ENCODE results near the gene PCDHB5. TPM values are rescaled to one million over a fixed set of nuclear protein-coding genes. Genes with fewer than 3 reads are reported as not detected.
"Not testable (repeated sequence)": the region's sequence is repeated elsewhere in the genome, so short reads cannot be mapped to it uniquely, and the experiment has no call there.

Gene PCDHB5
- total RNA-seq, 4 donors from 2014 or later: 0.49 to 4.9 (median 1.4) TPM; not detected in 1

DNA sequence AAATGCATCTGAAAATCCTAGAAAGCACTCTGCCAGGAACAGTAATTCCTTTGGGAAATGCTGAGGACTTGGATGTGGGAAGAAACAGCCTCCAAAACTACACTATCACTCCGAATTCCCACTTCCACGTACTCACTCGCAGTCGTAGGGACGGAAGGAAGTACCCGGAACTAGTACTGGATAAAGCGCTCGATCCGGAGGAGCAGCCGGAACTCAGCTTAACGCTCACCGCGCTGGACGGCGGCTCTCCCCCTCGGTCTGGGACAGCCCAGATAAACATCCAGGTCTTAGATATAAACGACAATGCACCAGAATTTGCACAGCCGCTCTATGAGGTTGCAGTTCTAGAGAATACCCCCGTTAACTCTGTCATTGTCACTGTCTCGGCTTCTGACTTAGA is 33.9 kb upstream of the PCDHB5 start:
- no peak overlapping the region for H3K4me3 ChIP-seq (ENCODE audit: low read depth, poor library complexity, severe bottlenecking)
- intact Hi-C loops (cut with DNase I; ENCODE audit: low total_unique reads): no loop called here
- TF ChIP-seq POLR2A (IDR thresholded peaks at IDR 0.05): no peak
- TF ChIP-seq, protein P1, sequence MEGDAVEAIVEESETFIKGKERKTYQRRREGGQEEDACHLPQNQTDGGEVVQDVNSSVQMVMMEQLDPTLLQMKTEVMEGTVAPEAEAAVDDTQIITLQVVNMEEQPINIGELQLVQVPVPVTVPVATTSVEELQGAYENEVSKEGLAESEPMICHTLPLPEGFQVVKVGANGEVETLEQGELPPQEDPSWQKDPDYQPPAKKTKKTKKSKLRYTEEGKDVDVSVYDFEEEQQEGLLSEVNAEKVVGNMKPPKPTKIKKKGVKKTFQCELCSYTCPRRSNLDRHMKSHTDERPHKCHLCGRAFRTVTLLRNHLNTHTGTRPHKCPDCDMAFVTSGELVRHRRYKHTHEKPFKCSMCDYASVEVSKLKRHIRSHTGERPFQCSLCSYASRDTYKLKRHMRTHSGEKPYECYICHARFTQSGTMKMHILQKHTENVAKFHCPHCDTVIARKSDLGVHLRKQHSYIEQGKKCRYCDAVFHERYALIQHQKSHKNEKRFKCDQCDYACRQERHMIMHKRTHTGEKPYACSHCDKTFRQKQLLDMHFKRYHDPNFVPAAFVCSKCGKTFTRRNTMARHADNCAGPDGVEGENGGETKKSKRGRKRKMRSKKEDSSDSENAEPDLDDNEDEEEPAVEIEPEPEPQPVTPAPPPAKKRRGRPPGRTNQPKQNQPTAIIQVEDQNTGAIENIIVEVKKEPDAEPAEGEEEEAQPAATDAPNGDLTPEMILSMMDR (IDR thresholded peaks at IDR 0.05): no peak
- no peak for DNase-seq (ENCODE audit: low spot score in 2 of 2)
- WGBS, 2 donors: 38 to 45% methylated on average over 19 of the region's 20 CpGs

DNA sequence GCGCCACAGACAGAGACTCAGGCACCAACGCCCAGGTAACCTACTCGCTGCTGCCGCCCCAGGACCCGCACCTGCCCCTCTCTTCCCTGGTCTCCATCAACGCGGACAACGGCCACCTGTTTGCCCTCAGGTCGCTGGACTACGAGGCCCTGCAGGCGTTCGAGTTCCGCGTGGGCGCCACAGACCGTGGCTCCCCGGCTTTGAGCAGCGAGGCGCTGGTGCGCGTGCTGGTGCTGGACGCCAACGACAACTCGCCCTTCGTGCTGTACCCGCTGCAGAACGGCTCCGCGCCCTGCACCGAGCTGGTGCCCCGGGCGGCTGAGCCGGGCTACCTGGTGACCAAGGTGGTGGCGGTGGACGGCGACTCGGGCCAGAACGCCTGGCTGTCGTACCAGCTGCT is 32.9 kb upstream of the PCDHB5 start:
- WGBS, 2 donors: 42 to 51% methylated on average over 17 to 19 of the region's 39 CpGs
- DNase-seq (ENCODE audit: low spot score in 2 of 2); intact Hi-C loops (cut with DNase I; ENCODE audit: low total_unique reads); H3K4me3 ChIP-seq (ENCODE audit: low read depth, poor library complexity, severe bottlenecking): not testable (repeated sequence)

DNA sequence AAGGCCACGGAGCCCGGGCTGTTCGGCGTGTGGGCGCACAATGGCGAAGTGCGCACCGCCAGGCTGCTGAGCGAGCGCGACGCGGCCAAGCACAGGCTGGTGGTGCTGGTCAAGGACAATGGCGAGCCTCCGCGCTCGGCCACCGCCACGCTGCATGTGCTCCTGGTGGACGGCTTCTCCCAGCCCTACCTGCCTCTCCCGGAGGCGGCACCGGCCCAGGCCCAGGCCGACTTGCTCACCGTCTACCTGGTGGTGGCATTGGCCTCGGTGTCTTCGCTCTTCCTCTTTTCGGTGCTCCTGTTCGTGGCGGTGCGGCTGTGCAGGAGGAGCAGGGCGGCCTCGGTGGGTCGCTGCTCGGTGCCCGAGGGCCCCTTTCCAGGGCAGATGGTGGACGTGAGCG is 32.5 kb upstream of the PCDHB5 start:
- H3K4me3 ChIP-seq (ENCODE audit: low read depth, poor library complexity, severe bottlenecking); intact Hi-C loops (cut with DNase I; ENCODE audit: low total_unique reads); DNase-seq (ENCODE audit: low spot score in 2 of 2): not testable (repeated sequence)
- WGBS, 2 donors: 40 to 42% methylated on average over 3 to 20 of the region's 38 CpGs

DNA sequence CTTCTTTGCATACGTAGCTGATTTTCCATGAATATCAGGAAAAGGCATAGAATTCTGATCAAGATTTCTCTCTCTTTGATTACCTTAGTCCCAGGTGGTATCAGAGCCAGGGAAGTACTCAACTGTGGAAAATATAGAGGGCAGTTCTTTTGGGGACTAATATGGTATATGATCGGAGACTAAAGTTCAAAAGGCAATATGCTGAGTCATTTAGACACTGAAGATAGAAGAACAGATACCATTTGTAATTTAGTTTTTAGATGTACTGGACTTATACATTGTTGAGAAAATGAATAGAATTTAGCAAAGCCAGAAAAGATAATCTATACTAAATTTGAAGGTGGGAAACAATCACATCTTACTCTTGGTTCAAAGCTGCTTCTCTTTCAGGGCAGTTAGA is 29.7 kb upstream of the PCDHB5 start:
- H3K4me3 ChIP-seq (ENCODE audit: low read depth, poor library complexity, severe bottlenecking): no peak overlapping the region
- WGBS, 2 donors: 84 to 86% methylated on average over 2 of the region's 2 CpGs
- TF ChIP-seq, protein P1 (IDR thresholded peaks at IDR 0.05): no peak
- TF ChIP-seq POLR2A (IDR thresholded peaks at IDR 0.05): no peak
- intact Hi-C loops (cut with DNase I; ENCODE audit: low total_unique reads): no loop called here
- no peak for DNase-seq (ENCODE audit: low spot score in 2 of 2)

DNA sequence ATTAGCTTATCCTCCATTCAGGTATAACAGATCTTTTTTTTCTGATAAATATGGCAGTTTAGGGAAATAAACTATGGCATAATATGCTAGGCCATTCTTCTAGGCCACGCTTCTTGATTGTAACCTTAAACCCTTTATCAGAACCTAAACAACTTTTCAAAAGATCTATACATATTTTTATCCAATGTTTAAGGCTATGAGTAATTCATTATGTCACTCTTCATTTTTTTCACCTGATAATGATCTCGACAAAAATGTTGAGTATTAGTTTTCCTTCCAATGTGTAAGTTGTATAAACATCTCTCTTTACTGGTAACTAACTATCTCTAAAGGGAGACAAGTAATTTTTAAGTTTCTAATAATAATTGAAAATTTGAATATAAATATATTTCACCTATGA is 15.8 kb upstream of the PCDHB5 start:
- no peak for TF ChIP-seq POLR2A (IDR thresholded peaks at IDR 0.05)
- TF ChIP-seq, protein P1 (IDR thresholded peaks at IDR 0.05): no peak
- 33 to 40% methylated on average over 2 of the region's 2 CpGs for WGBS, 2 donors
- H3K4me3 ChIP-seq (ENCODE audit: low read depth, poor library complexity, severe bottlenecking): no peak overlapping the region
- DNase-seq (ENCODE audit: low spot score in 2 of 2): no peak
- intact Hi-C loops (cut with DNase I; ENCODE audit: low total_unique reads): no loop called here

DNA sequence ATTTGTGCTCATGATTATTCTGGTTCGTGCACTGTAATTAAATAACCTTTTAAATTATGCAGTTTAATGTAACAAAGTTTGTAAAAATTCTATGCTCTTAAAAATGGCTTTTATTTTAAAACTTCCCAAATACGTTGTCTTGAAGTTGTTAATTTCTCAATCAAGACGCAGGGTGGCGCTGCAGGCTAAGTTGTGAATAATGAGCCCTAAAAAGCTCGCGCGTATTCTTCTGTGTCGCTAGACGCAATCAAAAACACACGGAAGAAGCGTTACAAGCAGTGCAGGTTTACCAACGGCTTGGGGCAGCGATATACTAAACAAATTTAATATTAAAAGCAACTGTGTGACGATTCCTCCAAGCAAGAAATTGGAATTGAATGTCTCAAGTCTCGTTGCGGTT is 13.4 kb upstream of the PCDHB5 start, which contains the start of gene PCDHB4:
Gene PCDHB4, plus strand, starts transcription at position 256 of the 400 bp plus-strand sequence. CDS start 181 bp downstream, outside the sequence.
- no peak for DNase-seq (ENCODE audit: low spot score in 2 of 2)
- H3K4me3 ChIP-seq (ENCODE audit: low read depth, poor library complexity, severe bottlenecking): no peak within 1 kb of the TSS
- 23 to 24% methylated on average over 16 of the region's 16 CpGs for WGBS, 2 donors
- intact Hi-C loops (cut with DNase I; ENCODE audit: low total_unique reads): no loop called here
- TF ChIP-seq, protein P1 (IDR thresholded peaks at IDR 0.05): no peak
- TF ChIP-seq POLR2A (IDR thresholded peaks at IDR 0.05): no peak

DNA sequence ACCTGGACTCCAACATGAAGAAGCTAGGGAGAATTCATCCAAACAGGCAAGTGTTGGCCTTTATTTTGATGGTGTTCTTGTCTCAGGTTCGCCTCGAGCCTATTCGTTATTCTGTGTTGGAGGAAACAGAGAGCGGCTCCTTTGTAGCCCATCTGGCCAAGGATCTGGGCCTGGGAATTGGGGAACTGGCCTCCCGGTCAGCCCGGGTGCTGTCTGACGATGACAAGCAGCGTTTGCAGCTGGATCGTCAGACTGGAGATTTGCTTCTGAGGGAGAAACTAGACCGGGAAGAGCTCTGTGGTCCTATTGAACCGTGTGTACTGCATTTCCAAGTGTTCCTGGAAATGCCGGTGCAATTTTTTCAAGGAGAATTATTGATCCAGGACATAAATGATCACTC is 13.0 kb upstream of the PCDHB5 start:
- TF ChIP-seq, protein P1 (IDR thresholded peaks at IDR 0.05): no peak
- TF ChIP-seq POLR2A (IDR thresholded peaks at IDR 0.05): no peak
- no peak overlapping the region for H3K4me3 ChIP-seq (ENCODE audit: low read depth, poor library complexity, severe bottlenecking)
- no peak for DNase-seq (ENCODE audit: low spot score in 2 of 2)
- intact Hi-C loops (cut with DNase I; ENCODE audit: low total_unique reads): no loop called here
- WGBS, 2 donors: 30 to 49% methylated on average over 12 of the region's 12 CpGs

DNA sequence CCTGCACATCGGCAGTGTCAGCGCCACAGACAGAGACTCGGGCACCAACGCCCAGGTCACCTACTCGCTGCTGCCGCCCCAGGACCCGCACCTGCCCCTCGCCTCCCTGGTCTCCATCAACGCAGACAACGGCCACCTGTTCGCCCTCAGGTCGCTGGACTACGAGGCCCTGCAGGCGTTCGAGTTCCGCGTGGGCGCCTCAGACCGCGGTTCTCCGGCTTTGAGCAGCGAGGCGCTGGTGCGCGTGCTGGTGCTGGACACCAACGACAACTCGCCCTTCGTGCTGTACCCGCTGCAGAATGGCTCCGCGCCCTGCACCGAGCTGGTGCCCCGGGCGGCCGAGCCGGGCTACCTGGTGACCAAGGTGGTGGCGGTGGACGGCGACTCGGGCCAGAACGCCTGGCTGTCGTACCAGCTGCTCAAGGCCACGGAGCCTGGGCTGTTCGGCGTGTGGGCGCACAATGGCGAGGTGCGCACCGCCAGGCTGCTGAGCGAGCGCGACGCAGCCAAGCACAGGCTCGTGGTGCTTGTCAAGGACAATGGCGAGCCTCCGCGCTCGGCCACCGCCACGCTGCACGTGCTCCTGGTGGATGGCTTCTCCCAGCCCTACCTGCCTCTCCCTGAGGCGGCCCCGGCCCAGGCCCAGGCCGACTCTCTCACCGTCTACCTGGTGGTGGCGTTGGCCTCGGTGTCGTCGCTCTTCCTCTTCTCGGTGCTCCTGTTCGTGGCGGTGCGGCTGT is 11.4 kb upstream of the PCDHB5 start:
- H3K4me3 ChIP-seq (ENCODE audit: low read depth, poor library complexity, severe bottlenecking); DNase-seq (ENCODE audit: low spot score in 2 of 2); intact Hi-C loops (cut with DNase I; ENCODE audit: low total_unique reads): not testable (repeated sequence)
- WGBS, 2 donors: 30 to 41% methylated on average over 17 to 35 of the region's 73 CpGs

Measured in lower leg skin (tissue), 4 donors.